ENCODE results near the gene APOBEC2. TPM values are rescaled to one million over a fixed set of nuclear protein-coding genes. Genes with fewer than 3 reads are reported as not detected.
A peak's percentile ranks its signal among the peaks of the same experiment; 100 is the strongest.

Gene APOBEC2
- total and polyA plus RNA-seq, 9 of the 15 experiments (the other 6 are each of a cell fraction or from before 2014, with no cell fraction given), result 0.25 to 1.6 TPM; not detected in 7

DNA sequence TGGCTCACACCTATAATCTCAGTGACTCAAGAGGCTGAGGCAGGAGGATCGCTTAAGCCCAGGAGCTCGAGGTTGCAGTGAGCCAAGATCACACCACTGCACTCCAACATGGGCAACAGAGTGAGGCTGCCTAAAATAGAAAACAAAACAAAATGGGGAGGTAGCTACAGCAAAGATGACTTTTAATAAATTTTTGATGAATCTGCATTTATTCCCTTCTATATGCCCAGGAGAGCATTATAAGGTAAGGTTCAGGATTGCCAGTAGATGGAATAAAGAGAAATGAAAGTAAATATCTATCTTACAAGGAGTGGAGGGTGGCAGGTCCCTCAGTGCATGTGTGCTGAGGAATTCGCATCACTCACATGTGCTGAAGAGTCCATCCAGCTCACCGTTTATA is 38.2 kb upstream of the APOBEC2 start:
- no peak for DNase-seq (ENCODE audit: extremely low read depth in 1 of 4, low spot score in 3 of 4)
- no peak overlapping the region for H3K27ac ChIP-seq (ENCODE audit: extremely low read depth, low read depth, low read length)
- no peaks in the 10 kb centered on the region for H3K9me3 ChIP-seq (replicated peaks; ENCODE audit: control insufficient read depth, insufficient read depth, low read depth, low read length)
- H3K36me3 ChIP-seq (ENCODE audit: control insufficient read depth, insufficient read depth, low read length), result no peaks in the 10 kb centered on the region
- no peak overlapping the region for H3K9ac ChIP-seq (ENCODE audit: insufficient read depth in 1 of 2, low read depth in 2 of 2, low read length in 2 of 2)
- no peak for ATAC-seq
- intact Hi-C loops (cut with micrococcal nuclease), result no loop called here
- H3K79me2 ChIP-seq (ENCODE audit: control insufficient read depth, insufficient read depth, low read length), result no peaks in the 10 kb centered on the region
- FAIRE-seq, result no peak
- POLR2A ChIA-PET, result interaction anchor here (0.6 to 0.7 kb wide), 3 partner anchors 21 to 430 kb away, joined by 3 to 4 read pairs (median 4); no protein-coding TSS in a partner anchor
- H3K9me1 ChIP-seq (ENCODE audit: control insufficient read depth, insufficient read depth, low read length), result no peaks in the 10 kb centered on the region
- no peak overlapping the region for H3K4me3 ChIP-seq
- H4K20me1 ChIP-seq (replicated peaks; ENCODE audit: control insufficient read depth, insufficient read depth, low read length), result no peaks in the 10 kb centered on the region; the same call in 1 of the 2 replicates
- in situ Hi-C loops (cut with MboI), result no loop called here
- CTCF ChIA-PET (ENCODE audit: low intra/inter-chr PET ratio), result no interaction called here
- WGBS (ENCODE audit: insufficient coverage, low coverage, missing lambda C conversion rate), result 8% methylated on average over 4 of the region's 4 CpGs
- H3K27me3 ChIP-seq (ENCODE audit: control insufficient read depth in 2 of 2, insufficient read depth in 2 of 2, low read length in 2 of 2), result peaks cover 7 to 22% of the 10 kb centered on the region in 2 experiments; a peak in 4 of 5 replicates
- no peak overlapping the region for H3K4me2 ChIP-seq (ENCODE audit: insufficient read depth, low read length)
- no TSS peak for BruUV-seq (replicated peaks)
- no peak overlapping the region for H2AFZ ChIP-seq (ENCODE audit: low read depth, low read length)
- no peaks in the 10 kb centered on the region for H3K4me1 ChIP-seq (replicated peaks in 1 of 2; ENCODE audit: control insufficient read depth in 2 of 2, insufficient read depth in 2 of 2, low read length in 2 of 2)
- TF ChIP-seq NCOA1 (IDR thresholded peaks at IDR 0.05; ENCODE audit: low read depth) (no peak), GATA2 (CRISPR knock-in tag; IDR thresholded peaks at IDR 0.05) (no peak), RAD21 (CRISPR knock-in tag; conservative IDR thresholded peaks at IDR 0.05 in 1 of 2, IDR thresholded peaks at IDR 0.05 in 1 of 2) (no peak), ZNF277 (CRISPR knock-in tag; IDR thresholded peaks at IDR 0.05; ENCODE audit: borderline replicate concordance) (no peak), DNMT1 (IDR thresholded peaks at IDR 0.05) (no peak), SMAD1 (IDR thresholded peaks at IDR 0.05; ENCODE audit: low read depth, low read length, partially characterized antibody) (no peak), MAFG (tag; conservative IDR thresholded peaks at IDR 0.05) (peak; percentile 54), C11orf30 (IDR thresholded peaks at IDR 0.05; ENCODE audit: low read depth) (peak; percentile 66; the same call in 1 of the 2 replicates), ZNF282 (CRISPR knock-in tag; IDR thresholded peaks at IDR 0.05) (no peak), SMARCA5 (IDR thresholded peaks at IDR 0.05) (no peak), HDAC8 (tag; IDR thresholded peaks at IDR 0.05) (no peak), BDP1 (IDR thresholded peaks at IDR 0.05; ENCODE audit: insufficient read depth, insufficient read length) (no peak), LARP7 (IDR thresholded peaks at IDR 0.05) (no peak), MCM5 (IDR thresholded peaks at IDR 0.05; ENCODE audit: low read depth) (no peak), CAMTA2 (CRISPR knock-in tag; conservative IDR thresholded peaks at IDR 0.05) (no peak), ZNF174 (CRISPR knock-in tag; IDR thresholded peaks at IDR 0.05) (no peak), SUPT5H (IDR thresholded peaks at IDR 0.05) (no peak), TAF15 (IDR thresholded peaks at IDR 0.05; ENCODE audit: low read depth, low read length) (no peak), SAP30 (IDR thresholded peaks at IDR 0.05; ENCODE audit: borderline replicate concordance, insufficient read depth, low read depth, low read length, poor library complexity, severe bottlenecking) (no peak), ZNF316 (IDR thresholded peaks at IDR 0.05) (peak; percentile 74), MAFF (IDR thresholded peaks at IDR 0.05; ENCODE audit: low read length) (peak; percentile 52; the same call in 1 of the 2 replicates), ZNF23 (CRISPR knock-in tag; IDR thresholded peaks at IDR 0.05) (no peak), BRCA1 (IDR thresholded peaks at IDR 0.05) (no peak), BRCA1 (CRISPR knock-in tag; IDR thresholded peaks at IDR 0.05) (no peak), CBFA2T2 (conservative IDR thresholded peaks at IDR 0.05) (no peak), GATAD2B (IDR thresholded peaks at IDR 0.05; ENCODE audit: borderline replicate concordance) (no peak)
- TF ChIP-seq, protein P1, sequence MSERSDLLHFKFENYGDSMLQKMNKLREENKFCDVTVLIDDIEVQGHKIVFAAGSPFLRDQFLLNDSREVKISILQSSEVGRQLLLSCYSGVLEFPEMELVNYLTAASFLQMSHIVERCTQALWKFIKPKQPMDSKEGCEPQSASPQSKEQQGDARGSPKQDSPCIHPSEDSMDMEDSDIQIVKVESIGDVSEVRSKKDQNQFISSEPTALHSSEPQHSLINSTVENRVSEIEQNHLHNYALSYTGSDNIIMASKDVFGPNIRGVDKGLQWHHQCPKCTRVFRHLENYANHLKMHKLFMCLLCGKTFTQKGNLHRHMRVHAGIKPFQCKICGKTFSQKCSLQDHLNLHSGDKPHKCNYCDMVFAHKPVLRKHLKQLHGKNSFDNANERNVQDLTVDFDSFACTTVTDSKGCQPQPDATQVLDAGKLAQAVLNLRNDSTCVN (CRISPR knock-in tag; IDR thresholded peaks at IDR 0.05), result no peak

Measured in K562 (cell line).